ENCODE measurements around the gene PRKCA. TPM values are rescaled to one million over a fixed set of nuclear protein-coding genes. Genes with fewer than 3 reads are reported as not detected.

PRKCA gene
- total RNA-seq, 4 donors from 2014 or later = 9.6 to 15.5 (median 11.1) TPM

DNA sequence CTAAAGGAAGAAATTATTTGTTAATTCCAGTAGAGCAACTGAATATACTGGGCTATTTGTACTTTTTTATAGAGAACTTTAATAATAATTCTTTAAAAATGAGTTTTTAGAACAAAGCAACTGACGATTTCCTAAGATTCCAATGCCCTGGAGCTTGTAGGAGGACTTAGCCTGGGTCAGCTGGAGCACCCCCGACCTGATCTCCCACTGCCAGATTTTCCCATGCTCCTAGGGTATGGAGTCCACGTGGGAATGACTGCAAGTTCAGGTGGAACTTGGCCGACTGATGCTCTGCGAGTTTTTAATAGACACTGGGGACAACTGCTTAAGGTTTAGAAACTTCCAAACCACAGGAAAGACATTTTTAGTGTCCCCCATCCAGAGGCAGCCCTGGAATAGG, 507.0 kb downstream of the PRKCA start:
- intact Hi-C loops (cut with DNase I; ENCODE audit: low total_unique reads) = no loop called here
- no peak for DNase-seq (ENCODE audit: low spot score in 2 of 2)
- no peak overlapping the region for H3K4me3 ChIP-seq (ENCODE audit: low read depth, poor library complexity, severe bottlenecking)
- 86 to 88% methylated on average over 5 of the region's 5 CpGs for WGBS, 2 donors
- no peak for TF ChIP-seq CTCF (IDR thresholded peaks at IDR 0.05)
- TF ChIP-seq POLR2A (IDR thresholded peaks at IDR 0.05) = no peak

DNA sequence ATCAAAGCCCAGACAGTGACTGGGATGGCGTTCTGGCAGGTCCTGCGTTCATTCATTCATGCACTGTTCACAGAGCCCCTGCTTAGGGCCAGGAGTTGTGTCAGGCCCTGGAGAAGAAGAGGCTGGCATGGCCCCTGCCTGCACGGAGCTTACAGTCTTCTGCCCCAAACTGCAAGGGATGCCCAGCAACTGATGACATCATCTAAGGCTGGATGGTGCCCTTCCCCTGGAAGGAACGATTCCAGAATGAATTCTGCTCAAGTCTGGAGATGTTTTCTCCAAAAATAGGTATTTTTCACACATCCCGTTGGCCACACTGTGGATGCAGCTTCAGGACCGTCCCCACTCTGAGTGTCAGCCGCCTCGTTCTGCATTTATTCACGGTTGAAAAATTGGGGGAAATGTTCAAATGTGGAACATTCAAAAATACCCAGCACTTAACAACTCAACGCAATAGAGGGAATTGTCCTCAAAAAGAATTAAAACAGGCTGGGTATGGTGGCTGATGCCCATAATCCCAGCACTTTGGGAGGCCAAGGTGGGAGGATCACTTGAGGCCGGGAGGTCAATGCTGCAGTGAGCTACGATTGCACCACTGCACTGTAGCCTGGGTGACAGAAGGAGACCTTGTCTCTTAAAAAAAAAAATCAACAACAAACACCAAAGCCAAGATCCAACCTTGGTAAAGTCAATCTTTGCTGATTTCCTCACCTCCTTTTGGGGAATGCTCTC, 508.7 kb downstream of the PRKCA start:
- 86 to 88% methylated on average over 12 of the region's 12 CpGs for WGBS, 2 donors
- DNase-seq (ENCODE audit: low spot score in 2 of 2) = no peak
- no peak for TF ChIP-seq POLR2A (IDR thresholded peaks at IDR 0.05)
- TF ChIP-seq CTCF (IDR thresholded peaks at IDR 0.05) = no peak
- intact Hi-C loops (cut with DNase I; ENCODE audit: low total_unique reads) = no loop called here
- H3K4me3 ChIP-seq (ENCODE audit: low read depth, poor library complexity, severe bottlenecking) = no peak overlapping the region

DNA sequence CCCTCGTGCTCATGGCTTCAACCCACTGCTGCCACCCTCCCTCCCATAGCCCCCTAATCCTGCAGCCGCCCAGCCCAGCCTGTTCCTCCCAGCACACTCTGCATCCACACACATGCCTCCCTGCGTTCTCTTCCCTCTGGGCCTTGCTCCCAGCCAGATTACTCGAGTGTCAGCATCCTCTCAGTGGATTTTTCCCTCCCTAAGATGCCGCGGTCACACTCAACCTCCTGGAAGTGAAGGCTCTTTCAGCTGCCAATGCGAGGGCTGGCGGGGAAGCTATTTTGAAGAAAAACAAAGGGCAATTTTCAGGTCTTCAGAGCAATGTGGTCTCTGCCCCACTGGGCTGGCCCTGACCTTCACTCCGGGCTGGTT, 509.3 kb downstream of the PRKCA start:
- DNase-seq (ENCODE audit: low spot score in 2 of 2) = no peak
- TF ChIP-seq CTCF (IDR thresholded peaks at IDR 0.05) (no peak), POLR2A (IDR thresholded peaks at IDR 0.05) (no peak)
- intact Hi-C loops (cut with DNase I; ENCODE audit: low total_unique reads) = no loop called here
- H3K4me3 ChIP-seq (ENCODE audit: low read depth, poor library complexity, severe bottlenecking) = no peak overlapping the region
- WGBS, 2 donors = 77 to 80% methylated on average over 9 of the region's 9 CpGs

- 86% methylated on average over 5 of the region's 5 CpGs for WGBS, 2 donors
- no peak for DNase-seq (ENCODE audit: low spot score in 2 of 2)
- H3K4me3 ChIP-seq (ENCODE audit: low read depth, poor library complexity, severe bottlenecking) = no peak overlapping the region
- no peak for TF ChIP-seq CTCF (IDR thresholded peaks at IDR 0.05)
- TF ChIP-seq POLR2A (IDR thresholded peaks at IDR 0.05) = no peak
- intact Hi-C loops (cut with DNase I; ENCODE audit: low total_unique reads) = no loop called here
Observed at GRCh38 chr17:66812571-66812970, 510.2 kb downstream of the PRKCA start.

DNA sequence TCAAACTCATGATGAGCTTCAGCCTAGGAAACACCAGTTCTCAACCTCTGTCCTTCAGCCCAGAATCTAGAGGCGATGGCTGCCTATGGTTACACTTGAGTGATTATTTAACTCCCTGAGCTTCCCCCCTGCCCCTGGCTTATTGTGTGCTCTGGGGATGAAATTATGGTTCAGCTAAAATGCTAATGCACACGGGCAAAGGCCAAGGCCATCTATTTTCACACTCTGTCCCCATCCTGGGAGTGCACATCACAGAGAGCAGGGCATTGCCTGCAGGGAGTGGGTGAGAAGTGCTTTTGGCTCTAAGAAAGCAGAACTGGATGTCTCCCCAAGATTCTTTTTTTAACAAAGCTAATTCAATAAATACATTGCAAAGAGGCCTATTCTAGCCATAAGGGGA, 510.9 kb downstream of the PRKCA start:
- TF ChIP-seq POLR2A (IDR thresholded peaks at IDR 0.05) (no peak), CTCF (IDR thresholded peaks at IDR 0.05) (no peak)
- WGBS, 2 donors = 60 to 73% methylated on average over 2 of the region's 2 CpGs
- H3K4me3 ChIP-seq (ENCODE audit: low read depth, poor library complexity, severe bottlenecking) = no peak overlapping the region
- intact Hi-C loops (cut with DNase I; ENCODE audit: low total_unique reads) = no loop called here
- DNase-seq (ENCODE audit: low spot score in 2 of 2) = no peak

GRCh38 chr17:66814026-66814425, 511.6 kb downstream of the PRKCA start:
- intact Hi-C loops (cut with DNase I; ENCODE audit: low total_unique reads) = no loop called here
- TF ChIP-seq POLR2A (IDR thresholded peaks at IDR 0.05) (no peak), CTCF (IDR thresholded peaks at IDR 0.05) (no peak)
- DNase-seq (ENCODE audit: low spot score in 2 of 2) = no peak
- WGBS, 2 donors = 87 to 90% methylated on average over 6 of the region's 6 CpGs
- no peak overlapping the region for H3K4me3 ChIP-seq (ENCODE audit: low read depth, poor library complexity, severe bottlenecking)
